GM23338 (cell line): ENCODE data around the gene TULP4. TPM values are rescaled to one million over a fixed set of nuclear protein-coding genes. Genes with fewer than 3 reads are reported as not detected.

Experiments
- ATAC-seq: fragments of 200-7000 bp; cut with Tn5 transposase; 3 replicates; pipeline ENCODE4 v1.9.1; 2020
- DNase-seq: peaks from one replicate; pipeline ENCODE4 v3.0.0-alpha.2; 2015; ENCODE audit warnings: low spot score
- H2AFZ ChIP-seq: fragments of 200-600 bp; sonication (generic); 2 replicates; pipeline ENCODE4 v1.8.0; 2016; ENCODE audit warnings: antibody characterized with exemption, mild to moderate bottlenecking, moderate library complexity
- H3F3A ChIP-seq: fragments of 200-600 bp; sonication (generic); replicated peaks from 2 replicates; pipeline ENCODE4 v1.8.0; 2017; ENCODE audit warnings: antibody characterized with exemption, mixed run types, low read depth
- H3K27ac ChIP-seq: fragments of 200-600 bp; sonication (generic); 2 replicates; pipeline ENCODE4 v1.6.1; 2016; ENCODE audit warnings: low read depth
- H3K27me3 ChIP-seq: fragments of 200-600 bp; sonication (generic); 2 replicates; pipeline ENCODE4 v1.8.0; 2016; ENCODE audit warnings: mild to moderate bottlenecking, mixed run types, moderate library complexity; ENCODE audit not compliant: insufficient read depth
- H3K36me3 ChIP-seq: fragments of 200-600 bp; sonication (generic); 2 replicates; pipeline ENCODE4 v1.8.0; 2016; ENCODE audit warnings: mild to moderate bottlenecking; ENCODE audit not compliant: insufficient read depth
- H3K4me1 ChIP-seq: fragments of 200-600 bp; sonication (generic); 2 replicates; pipeline ENCODE4 v1.8.0; 2016; ENCODE audit warnings: mild to moderate bottlenecking, moderate library complexity; ENCODE audit not compliant: insufficient read depth
- H3K4me2 ChIP-seq: fragments of 200-600 bp; sonication (generic); 2 replicates; pipeline ENCODE4 v1.7.1; 2017; ENCODE audit warnings: mixed run types
- H3K4me3 ChIP-seq: fragments of 200-600 bp; sonication (generic); 2 replicates; pipeline ENCODE4 v1.6.1; 2016; ENCODE audit warnings: mixed run types
- H3K79me2 ChIP-seq: fragments of 200-600 bp; sonication (generic); replicated peaks from 2 replicates; pipeline ENCODE4 v1.8.0; 2017; ENCODE audit warnings: mild to moderate bottlenecking; ENCODE audit not compliant: insufficient read depth
- H3K9me2 ChIP-seq: fragments of 200-600 bp; sonication (generic); 2 replicates; pipeline ENCODE4 v1.8.0; 2017; ENCODE audit not compliant: insufficient read depth
- H4K20me1 ChIP-seq: fragments of 200-600 bp; sonication (generic); replicated peaks from 2 replicates; pipeline ENCODE4 v1.8.0; 2017; ENCODE audit warnings: mild to moderate bottlenecking; ENCODE audit not compliant: insufficient read depth
- H3K27ac Mint-ChIP-seq: 2 replicates; pipeline ENCODE4 v1.8.0; 2020; ENCODE audit warnings: inconsistent platforms, mild to moderate bottlenecking, moderate library complexity, mixed read lengths
- H3K27me3 Mint-ChIP-seq: 3 replicates; pipeline ENCODE4 v1.8.0; 2022; ENCODE audit warnings: low read depth, mild to moderate bottlenecking, moderate library complexity, mixed read lengths, inconsistent platforms; ENCODE audit not compliant: insufficient read depth, poor library complexity
- H3K36me3 Mint-ChIP-seq: 3 replicates; pipeline ENCODE4 v1.8.0; 2021; ENCODE audit warnings: low read depth, mild to moderate bottlenecking, inconsistent platforms, moderate library complexity, mixed read lengths
- H3K4me1 Mint-ChIP-seq: 3 replicates; pipeline ENCODE4 v1.8.0; 2020; ENCODE audit warnings: mild to moderate bottlenecking, inconsistent platforms, mixed read lengths
- H3K4me3 Mint-ChIP-seq: 3 replicates; pipeline ENCODE4 v1.8.0; 2021; ENCODE audit warnings: moderate library complexity, mild to moderate bottlenecking, inconsistent platforms, mixed read lengths
- H3K9me3 Mint-ChIP-seq: 3 replicates; pipeline ENCODE4 v1.8.0; 2020; ENCODE audit warnings: moderate library complexity, mild to moderate bottlenecking, inconsistent platforms, mixed read lengths
- CREB1 ChIP-seq: fragments of 250-450 bp; sonication (Bioruptor Pico); IDR thresholded peaks from 2 replicates; pipeline ENCODE4 v1.5.0; 2020; ENCODE audit warnings: low read depth, mild to moderate bottlenecking, moderate library complexity
- STAT1 ChIP-seq: IDR thresholded peaks from one replicate; pipeline ENCODE4 v1.6.1; 2016; ENCODE audit warnings: antibody characterized with exemption; ENCODE audit not compliant: unreplicated experiment
- polyA plus RNA-seq: library from polyadenylated mRNA; unstranded; fragments of >200 nt; fragmentation: Nextera tagmentation; extraction: Ambion mirVana; gene quantifications from 2 replicates; pipeline ENCODE4 v1.2.1, GENCODE V29; 2016
- total RNA-seq: library from RNA; depleted of rRNA; stranded (reverse); fragments of >200 nt; shearing (Covaris generic); gene quantifications from 2 replicates; pipeline ENCODE4 v1.2.3, GENCODE V29; 2014
- TF ChIP-seq, protein P1 (sequence below): fragments of 250-450 bp; sonication (Bioruptor Pico); IDR thresholded peaks from 2 replicates; pipeline ENCODE4 v1.5.0; 2020; ENCODE audit warnings: mild to moderate bottlenecking, moderate library complexity
- TF ChIP-seq, protein P2 (sequence below): IDR thresholded peaks from one replicate; pipeline ENCODE4 v1.6.1; 2018; ENCODE audit warnings: antibody characterized with exemption; ENCODE audit not compliant: unreplicated experiment

The TULP4 gene
- total and polyA plus RNA-seq, 2 experiments from 2014 or later = 31.2 to 50.2 TPM

DNA sequence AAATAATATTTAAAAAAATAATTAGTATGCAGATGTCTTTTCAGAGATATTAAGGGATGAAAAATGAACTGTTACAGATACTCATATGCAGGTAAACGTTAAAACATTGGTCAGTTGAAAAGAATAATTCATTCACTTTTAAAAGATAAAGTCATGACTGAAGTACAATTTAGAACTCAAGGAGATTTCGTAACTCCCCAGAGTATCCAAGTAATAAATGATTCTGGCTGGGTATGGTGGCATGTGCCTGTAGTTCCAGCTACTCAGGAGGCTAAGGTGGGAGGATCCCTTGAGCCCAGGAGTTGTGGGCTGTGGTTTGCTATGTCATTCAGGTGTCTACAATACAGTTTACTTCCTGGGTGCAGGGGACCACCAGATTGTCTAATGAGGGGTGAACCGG lies 125.3 kb downstream of the TULP4 start (continued):
- TF ChIP-seq, protein P1, sequence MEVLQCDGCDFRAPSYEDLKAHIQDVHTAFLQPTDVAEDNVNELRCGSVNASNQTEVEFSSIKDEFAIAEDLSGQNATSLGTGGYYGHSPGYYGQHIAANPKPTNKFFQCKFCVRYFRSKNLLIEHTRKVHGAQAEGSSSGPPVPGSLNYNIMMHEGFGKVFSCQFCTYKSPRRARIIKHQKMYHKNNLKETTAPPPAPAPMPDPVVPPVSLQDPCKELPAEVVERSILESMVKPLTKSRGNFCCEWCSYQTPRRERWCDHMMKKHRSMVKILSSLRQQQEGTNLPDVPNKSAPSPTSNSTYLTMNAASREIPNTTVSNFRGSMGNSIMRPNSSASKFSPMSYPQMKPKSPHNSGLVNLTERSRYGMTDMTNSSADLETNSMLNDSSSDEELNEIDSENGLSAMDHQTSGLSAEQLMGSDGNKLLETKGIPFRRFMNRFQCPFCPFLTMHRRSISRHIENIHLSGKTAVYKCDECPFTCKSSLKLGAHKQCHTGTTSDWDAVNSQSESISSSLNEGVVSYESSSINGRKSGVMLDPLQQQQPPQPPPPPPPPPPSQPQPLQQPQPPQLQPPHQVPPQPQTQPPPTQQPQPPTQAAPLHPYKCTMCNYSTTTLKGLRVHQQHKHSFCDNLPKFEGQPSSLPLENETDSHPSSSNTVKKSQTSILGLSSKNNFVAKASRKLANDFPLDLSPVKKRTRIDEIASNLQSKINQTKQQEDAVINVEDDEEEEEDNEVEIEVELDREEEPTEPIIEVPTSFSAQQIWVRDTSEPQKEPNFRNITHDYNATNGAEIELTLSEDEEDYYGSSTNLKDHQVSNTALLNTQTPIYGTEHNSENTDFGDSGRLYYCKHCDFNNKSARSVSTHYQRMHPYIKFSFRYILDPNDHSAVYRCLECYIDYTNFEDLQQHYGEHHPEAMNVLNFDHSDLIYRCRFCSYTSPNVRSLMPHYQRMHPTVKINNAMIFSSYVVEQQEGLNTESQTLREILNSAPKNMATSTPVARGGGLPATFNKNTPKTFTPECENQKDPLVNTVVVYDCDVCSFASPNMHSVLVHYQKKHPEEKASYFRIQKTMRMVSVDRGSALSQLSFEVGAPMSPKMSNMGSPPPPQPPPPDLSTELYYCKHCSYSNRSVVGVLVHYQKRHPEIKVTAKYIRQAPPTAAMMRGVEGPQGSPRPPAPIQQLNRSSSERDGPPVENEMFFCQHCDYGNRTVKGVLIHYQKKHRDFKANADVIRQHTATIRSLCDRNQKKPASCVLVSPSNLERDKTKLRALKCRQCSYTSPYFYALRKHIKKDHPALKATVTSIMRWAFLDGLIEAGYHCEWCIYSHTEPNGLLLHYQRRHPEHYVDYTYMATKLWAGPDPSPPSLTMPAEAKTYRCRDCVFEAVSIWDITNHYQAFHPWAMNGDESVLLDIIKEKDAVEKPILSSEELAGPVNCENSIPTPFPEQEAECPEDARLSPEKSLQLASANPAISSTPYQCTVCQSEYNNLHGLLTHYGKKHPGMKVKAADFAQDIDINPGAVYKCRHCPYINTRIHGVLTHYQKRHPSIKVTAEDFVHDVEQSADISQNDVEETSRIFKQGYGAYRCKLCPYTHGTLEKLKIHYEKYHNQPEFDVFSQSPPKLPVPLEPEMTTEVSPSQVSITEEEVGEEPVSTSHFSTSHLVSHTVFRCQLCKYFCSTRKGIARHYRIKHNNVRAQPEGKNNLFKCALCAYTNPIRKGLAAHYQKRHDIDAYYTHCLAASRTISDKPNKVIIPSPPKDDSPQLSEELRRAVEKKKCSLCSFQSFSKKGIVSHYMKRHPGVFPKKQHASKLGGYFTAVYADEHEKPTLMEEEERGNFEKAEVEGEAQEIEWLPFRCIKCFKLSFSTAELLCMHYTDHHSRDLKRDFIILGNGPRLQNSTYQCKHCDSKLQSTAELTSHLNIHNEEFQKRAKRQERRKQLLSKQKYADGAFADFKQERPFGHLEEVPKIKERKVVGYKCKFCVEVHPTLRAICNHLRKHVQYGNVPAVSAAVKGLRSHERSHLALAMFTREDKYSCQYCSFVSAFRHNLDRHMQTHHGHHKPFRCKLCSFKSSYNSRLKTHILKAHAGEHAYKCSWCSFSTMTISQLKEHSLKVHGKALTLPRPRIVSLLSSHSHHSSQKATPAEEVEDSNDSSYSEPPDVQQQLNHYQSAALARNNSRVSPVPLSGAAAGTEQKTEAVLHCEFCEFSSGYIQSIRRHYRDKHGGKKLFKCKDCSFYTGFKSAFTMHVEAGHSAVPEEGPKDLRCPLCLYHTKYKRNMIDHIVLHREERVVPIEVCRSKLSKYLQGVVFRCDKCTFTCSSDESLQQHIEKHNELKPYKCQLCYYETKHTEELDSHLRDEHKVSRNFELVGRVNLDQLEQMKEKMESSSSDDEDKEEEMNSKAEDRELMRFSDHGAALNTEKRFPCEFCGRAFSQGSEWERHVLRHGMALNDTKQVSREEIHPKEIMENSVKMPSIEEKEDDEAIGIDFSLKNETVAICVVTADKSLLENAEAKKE (CRISPR knock-in tag) = no peak
- no peak for TF ChIP-seq STAT1
- TF ChIP-seq, protein P2, sequence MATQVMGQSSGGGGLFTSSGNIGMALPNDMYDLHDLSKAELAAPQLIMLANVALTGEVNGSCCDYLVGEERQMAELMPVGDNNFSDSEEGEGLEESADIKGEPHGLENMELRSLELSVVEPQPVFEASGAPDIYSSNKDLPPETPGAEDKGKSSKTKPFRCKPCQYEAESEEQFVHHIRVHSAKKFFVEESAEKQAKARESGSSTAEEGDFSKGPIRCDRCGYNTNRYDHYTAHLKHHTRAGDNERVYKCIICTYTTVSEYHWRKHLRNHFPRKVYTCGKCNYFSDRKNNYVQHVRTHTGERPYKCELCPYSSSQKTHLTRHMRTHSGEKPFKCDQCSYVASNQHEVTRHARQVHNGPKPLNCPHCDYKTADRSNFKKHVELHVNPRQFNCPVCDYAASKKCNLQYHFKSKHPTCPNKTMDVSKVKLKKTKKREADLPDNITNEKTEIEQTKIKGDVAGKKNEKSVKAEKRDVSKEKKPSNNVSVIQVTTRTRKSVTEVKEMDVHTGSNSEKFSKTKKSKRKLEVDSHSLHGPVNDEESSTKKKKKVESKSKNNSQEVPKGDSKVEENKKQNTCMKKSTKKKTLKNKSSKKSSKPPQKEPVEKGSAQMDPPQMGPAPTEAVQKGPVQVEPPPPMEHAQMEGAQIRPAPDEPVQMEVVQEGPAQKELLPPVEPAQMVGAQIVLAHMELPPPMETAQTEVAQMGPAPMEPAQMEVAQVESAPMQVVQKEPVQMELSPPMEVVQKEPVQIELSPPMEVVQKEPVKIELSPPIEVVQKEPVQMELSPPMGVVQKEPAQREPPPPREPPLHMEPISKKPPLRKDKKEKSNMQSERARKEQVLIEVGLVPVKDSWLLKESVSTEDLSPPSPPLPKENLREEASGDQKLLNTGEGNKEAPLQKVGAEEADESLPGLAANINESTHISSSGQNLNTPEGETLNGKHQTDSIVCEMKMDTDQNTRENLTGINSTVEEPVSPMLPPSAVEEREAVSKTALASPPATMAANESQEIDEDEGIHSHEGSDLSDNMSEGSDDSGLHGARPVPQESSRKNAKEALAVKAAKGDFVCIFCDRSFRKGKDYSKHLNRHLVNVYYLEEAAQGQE = no peak

- Histone ChIP-seq H3K79me2 (no peaks in the 10 kb centered on the region), H2AFZ (no peak overlapping the region), H3K27ac (no peak overlapping the region), H4K20me1 (no peaks in the 10 kb centered on the region; the same call in 1 of the 2 replicates), H3K27me3 (no peaks in the 10 kb centered on the region), H3K4me2 (no peak overlapping the region), H3F3A (no peaks in the 10 kb centered on the region), H3K4me1 (no peaks in the 10 kb centered on the region), H3K36me3 (no peaks in the 10 kb centered on the region), H3K4me3 (no peak overlapping the region), H3K9me2 (no peaks in the 10 kb centered on the region)
- TF ChIP-seq CREB1 (CRISPR knock-in tag) (no peak), STAT1 (no peak)
- TF ChIP-seq, protein P1 (CRISPR knock-in tag) = no peak
- Mint-ChIP-seq H3K27ac (no peak overlapping the region), H3K4me1 (no peaks in the 10 kb centered on the region), H3K36me3 (no peaks in the 10 kb centered on the region), H3K4me3 (no peak overlapping the region), H3K9me3 (no peaks in the 10 kb centered on the region), H3K27me3 (no peaks in the 10 kb centered on the region)
- no peak for ATAC-seq
- DNase-seq = no peak
Measured at GRCh38 chr6:158438226-158438625, 126.0 kb downstream of the TULP4 start.
